NCI-H146 (cell line): ENCODE data around the gene GCNT1.
"Not testable (repeated sequence)": the region's sequence is repeated elsewhere in the genome, so short reads cannot be mapped to it uniquely, and the experiment has no call there.

Source experiments
- DNase-seq: peaks from one replicate; lab custom pipeline; 2025; lab: John Stamatoyannopoulos, UW

Gene GCNT1

DNA sequence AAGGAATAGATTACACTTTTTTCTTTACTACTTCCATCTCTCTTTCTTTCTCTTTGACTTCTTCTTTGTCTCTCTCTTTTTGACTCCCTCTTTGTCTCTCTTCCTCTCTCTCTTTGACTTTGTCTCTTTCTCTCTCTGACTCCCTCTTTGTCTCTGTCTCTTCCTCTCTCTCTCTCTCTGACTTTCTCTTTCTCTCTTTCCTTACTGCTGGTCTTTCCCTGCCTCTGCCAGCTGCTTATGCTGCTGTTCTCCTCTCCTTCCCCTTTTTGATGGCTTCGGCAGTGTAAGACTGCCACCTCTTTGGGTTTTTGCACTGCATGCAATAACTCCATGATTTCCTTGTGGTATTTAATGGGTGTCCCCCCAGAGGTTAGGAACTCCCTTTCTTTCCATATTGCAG is 32.1 kb downstream of the GCNT1 start:
- not testable (repeated sequence) for DNase-seq

DNA sequence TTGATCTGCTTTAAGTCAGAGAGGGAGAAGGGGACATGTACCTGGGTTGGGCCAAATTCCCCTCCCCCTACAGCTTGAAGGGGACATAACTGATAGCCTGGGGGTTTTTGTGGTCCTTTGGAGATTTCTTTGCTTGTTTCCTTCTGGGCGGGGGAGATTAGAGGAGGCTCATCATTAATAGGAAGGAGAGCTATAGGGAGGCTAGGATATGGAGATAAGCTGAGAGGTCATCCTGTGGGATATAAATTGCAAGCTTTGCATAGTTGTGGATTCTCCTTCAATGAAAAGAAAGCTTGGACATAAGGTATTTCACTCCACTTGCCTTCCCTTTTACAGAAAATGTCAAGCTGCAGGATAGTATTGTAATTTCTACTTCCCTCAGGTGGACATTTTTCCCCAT is 34.5 kb downstream of the GCNT1 start:
- not testable (repeated sequence) for DNase-seq

GRCh38 chr9:76500061-76500460 is 41.1 kb downstream of the GCNT1 start:
- no peak for DNase-seq

- no peak for DNase-seq
Observed at GRCh38 chr9:76502746-76503145, 43.8 kb downstream of the GCNT1 start.

DNA sequence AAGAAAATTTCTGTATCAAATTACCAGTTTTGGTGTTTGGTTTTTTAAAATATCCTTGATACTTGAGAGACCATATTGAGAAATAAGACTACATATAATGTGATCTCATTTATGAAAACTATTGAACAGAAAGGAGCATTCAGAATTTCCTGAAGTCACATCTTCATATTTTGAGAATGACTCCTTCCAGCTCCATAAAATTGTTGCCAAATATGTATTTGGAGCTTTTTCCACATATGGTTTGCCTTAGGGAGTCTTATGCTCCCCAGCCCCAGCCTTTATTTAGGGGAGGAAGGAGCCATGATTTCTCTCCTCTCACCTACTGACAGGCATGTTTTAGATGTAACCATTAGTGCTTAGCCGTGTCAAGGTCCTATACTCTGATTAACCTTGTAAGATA is 51.1 kb downstream of the GCNT1 start:
- DNase-seq: no peak

DNA sequence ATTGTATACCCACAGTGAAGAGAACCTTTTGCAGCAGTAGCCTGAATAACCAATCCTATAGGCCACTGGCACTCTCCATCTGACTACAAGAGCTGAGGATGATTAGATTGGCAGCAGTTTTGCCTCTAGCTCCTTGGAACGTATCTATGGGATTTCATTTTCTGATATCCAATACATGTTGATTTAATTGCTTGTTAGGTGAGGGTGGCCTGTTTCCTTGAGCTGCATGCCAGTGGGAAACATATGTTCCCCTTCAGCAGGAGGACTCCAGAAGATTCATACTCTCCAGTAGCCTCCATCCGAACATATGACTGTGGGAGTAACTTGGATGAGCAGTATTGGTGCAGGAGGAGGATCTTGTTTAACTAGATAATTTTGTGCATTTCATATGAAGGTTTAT is 51.5 kb downstream of the GCNT1 start:
- DNase-seq: no peak

DNA sequence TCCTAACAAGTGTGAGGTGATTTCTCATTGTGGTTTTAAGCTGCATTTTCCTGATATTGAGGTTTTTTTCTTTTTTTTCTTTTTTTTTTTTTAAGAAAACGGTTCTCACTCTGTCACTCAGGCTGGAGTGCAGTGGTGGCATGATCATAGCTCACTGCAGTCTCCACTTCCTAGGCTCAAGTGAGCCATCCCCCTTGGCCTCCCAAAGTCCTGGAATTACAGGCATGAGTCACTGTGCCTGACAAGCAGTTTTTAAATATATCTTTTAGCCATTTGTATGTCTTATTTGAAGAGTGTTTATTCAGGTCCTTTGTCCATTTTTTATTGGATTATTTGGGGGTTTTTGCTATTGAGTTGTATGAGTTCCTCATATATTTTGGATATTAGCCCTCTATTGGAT is 53.8 kb downstream of the GCNT1 start:
- DNase-seq: no peak

GRCh38 chr9:76516350-76516749 is 57.4 kb downstream of the GCNT1 start:
- no peak for DNase-seq

DNA sequence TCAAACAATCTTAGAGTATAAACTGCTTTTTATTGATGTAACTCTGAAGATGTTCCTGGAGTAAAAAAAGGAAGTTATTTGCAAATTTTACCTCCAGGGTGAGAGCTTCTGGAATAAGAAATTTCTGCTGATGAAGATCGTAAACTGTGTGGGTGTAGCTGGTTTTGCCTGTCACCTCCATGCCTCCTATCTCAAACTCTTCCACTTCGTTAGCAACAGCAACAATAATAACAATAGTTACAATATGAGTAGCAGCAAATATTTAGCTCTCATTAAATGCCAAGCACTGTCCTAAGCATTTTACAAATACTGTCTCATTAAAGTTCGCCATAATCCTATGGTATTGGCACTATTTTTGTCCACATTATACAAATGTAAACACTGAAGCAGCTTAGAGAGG is 57.9 kb downstream of the GCNT1 start:
- no peak for DNase-seq

- no peak for DNase-seq
Observed at GRCh38 chr9:76519075-76519835, 60.3 kb downstream of the GCNT1 start.

- no peak for DNase-seq
Observed at GRCh38 chr9:76521244-76521681, 62.3 kb downstream of the GCNT1 start.

- peak; percentile 73 for DNase-seq
Observed at GRCh38 chr9:76521906-76522305, 62.9 kb downstream of the GCNT1 start.

DNA sequence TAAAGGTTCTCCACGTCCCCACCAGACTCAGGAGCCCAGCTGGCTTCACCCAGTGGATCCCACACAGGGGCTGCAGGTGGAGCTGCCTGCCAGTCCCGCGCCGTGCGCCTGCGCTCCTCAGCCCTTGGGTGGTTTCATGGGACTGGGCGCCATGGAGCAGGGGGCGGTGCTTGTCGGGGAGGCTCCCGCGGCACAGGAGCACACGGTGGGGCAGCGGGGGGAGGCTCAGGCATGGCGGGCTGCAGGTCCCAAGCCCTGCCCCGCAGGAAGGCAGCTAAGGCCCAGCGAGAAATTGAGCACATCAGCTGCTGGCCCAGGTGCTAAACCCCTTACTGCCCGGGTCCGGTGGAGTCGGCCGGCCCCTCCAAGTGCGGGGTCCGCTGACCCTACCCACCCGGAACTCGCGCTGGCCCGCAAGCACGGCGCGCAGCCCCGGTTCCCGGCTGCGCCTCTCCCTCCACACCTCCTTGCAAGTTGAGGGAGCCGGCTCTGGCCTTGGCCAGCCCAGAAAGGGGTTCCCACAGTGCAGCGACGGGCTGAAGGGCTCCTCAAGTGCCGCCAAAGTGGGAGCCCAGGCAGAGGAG is 64.7 kb downstream of the GCNT1 start:
- not testable (repeated sequence) for DNase-seq

DNA sequence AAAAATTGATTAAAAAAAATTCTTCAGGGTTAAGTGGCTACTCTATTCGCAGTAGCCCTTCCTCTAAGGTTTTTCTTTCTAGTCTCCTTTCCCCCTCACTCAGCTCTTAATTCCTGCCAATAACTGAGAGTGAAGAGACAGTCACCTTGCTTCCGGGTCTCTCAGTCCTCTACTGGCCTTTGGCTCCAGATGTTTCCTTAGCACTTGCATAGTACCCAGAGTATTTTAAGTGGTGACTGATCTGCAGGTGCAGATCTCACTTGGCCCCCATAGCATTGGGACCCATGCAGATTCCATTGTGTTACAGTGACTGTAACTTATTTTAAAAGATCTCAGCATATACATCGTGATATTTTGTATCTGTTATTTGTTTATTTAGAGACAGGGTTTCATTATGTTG is 66.2 kb downstream of the GCNT1 start:
- no peak for DNase-seq

- DNase-seq: no peak
Observed at GRCh38 chr9:76526026-76526425, 67.0 kb downstream of the GCNT1 start.

DNA sequence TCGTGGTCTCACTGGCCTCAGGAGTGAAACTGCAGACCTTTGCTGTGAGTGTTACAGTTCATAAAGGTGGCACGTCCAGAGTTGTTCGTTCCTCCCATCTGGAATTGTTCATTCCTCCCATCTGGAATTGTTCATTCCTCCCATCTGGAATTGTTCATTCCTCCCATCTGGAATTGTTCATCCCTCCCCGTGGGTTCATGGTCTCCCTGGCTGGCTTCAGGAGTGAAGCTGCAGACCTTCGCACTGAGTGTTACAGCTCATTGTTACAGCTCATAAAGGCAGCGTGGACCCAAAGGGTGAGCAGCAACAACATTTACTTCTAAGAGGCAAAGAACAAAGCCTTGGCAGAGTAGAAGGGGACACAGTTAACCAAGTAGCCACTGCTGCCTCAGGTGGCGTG is 69.1 kb downstream of the GCNT1 start:
- no peak for DNase-seq

GRCh38 chr9:76528642-76529190 is 69.7 kb downstream of the GCNT1 start:
- no peak for DNase-seq

GRCh38 chr9:76529653-76530052 is 70.7 kb downstream of the GCNT1 start:
- DNase-seq: no peak

DNA sequence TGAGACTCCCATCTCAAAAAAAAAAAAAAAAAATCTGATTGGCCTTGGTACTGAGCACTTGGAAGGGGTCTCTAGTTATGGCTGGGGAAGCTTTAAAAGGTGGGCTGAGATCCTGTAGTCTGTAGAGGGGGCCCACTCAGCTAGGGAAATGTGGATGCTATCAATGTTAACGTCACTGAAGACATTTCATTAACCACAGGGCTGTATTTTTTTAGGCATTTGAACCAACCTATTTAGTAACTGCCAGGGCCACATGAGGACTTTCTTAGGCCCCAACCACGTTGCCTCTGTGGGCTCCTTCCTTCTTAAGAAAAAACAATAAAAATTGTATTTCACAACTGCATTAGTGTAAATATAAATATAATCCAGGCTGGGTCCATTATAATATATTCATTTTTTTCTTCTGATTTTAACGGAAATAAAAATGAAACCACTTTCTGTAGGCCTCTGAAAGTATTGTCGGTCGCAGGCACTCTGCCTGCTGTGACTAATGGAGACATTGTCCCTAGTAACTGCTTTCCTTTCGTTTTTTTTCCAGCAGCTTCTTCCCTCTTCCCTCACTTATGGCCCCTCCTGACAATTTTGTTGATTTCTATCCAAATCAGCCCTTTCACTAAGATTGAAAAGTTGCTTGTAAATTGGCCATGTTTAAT is 71.6 kb downstream of the GCNT1 start:
- no peak for DNase-seq

- DNase-seq: no peak
Observed at GRCh38 chr9:76531231-76531780, 72.3 kb downstream of the GCNT1 start.

DNA sequence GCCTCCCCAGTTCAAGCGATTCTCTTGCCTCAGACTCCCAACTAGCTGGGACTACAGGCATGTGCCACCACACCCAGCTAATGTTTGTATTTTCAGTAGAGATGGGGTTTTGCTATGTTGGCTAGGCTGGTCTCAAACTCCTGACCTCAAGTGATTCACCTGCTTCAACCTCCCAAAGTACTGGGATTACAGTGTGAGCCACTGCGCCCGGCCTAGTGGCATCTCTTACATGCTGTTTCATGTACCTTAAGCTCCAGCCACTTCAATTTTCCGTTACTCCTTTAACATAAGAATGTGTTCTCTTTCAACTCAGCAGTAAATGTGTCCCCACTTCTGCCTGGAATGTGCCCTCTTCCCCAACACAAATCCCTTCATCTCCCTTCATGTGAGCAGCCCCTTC is 73.9 kb downstream of the GCNT1 start:
- not testable (repeated sequence) for DNase-seq

DNA sequence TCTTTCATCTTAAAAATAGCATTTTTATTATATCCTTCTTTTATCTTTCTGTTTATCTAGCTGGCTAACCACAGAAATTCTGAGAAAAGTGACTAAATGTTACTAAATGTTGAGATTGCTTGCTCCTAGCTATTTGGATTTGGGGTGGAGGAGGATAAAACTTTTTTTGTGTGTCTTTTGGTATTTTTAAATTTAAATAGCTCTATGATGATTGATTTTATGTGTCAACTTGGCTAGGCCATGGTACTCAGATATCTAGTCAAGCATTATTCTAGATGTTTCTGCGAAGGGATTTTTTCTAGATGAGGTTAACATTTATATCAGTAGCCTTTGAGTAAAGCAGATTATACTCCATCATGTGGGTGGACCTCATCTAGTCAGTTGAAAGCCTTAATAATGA is 75.0 kb downstream of the GCNT1 start:
- DNase-seq: no peak

- DNase-seq: no peak
Observed at GRCh38 chr9:76537150-76537646, 78.2 kb downstream of the GCNT1 start.
